Activated CD4-positive, CD25-positive, alpha-beta regulatory T cell treated with anti-CD3 and anti-CD28 coated beads, Interleukin-2, amount 50 U/mL, for 72 hours (primary cell): ENCODE data around the gene SRSF7.
"Not testable (repeated sequence)": the region's sequence is repeated elsewhere in the genome, so short reads cannot be mapped to it uniquely, and the experiment has no call there.

Experiments
- DNase-seq: peaks from one replicate; pipeline ENCODE4 v3.0.0; 2021

SRSF7 gene

DNA sequence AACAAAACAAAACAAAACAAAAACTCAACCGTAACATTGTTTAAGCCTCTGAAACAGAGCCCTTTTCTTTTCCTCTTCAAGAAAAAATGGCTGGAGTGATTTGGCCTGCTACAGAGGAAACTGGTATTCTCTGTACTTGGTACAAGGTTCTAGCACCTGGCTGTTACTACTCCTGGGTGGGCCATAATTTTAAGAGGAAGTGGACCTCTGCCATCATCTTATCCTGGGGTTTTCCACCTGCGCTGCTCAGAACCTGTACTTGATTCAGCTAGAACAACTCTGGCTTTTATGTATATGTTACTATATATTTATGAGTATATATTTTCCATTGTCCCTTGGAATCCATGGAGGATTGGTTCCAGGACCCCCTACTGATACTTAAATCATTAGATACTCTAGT is 22.5 kb downstream of the SRSF7 start:
- DNase-seq, result no peak

DNA sequence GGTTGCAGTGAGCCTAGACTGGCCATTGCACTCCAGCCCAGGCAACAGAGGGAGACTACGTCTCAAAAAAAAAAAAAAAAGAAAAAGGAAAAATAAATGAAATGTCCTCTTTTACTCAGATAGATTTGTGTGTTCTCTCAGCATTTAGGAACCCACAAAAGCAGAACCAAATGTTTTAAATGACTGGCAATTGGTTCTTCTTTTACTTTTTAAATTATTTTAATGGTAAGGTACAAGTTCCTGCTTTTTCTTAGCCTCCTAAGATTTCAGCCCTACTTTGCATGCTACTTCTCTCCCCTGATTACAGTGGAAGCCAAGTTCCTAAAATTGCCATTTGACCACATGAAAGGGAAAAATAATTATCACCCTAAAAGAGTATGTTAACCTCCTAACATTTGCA is 23.5 kb downstream of the SRSF7 start:
- DNase-seq, result no peak

DNA sequence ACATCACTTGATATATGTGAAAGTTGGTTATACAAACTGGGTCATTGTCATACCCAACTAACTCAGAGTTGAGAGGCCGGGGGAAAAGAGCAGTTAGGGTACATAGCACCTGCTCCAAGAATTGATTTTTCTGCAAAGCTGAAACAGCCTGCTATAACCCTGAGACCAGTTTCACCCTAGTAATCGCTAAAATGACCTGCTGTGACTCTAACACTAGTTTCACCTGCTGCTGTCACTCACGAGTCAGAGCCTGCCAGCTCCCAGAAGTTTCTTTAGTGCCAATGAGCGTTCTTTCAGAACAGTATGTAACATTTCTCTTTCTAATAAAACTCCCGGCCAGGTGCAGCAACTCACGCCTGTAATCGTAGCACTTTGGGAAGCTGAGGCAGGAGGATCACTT is 28.0 kb downstream of the SRSF7 start:
- DNase-seq, result no peak

DNA sequence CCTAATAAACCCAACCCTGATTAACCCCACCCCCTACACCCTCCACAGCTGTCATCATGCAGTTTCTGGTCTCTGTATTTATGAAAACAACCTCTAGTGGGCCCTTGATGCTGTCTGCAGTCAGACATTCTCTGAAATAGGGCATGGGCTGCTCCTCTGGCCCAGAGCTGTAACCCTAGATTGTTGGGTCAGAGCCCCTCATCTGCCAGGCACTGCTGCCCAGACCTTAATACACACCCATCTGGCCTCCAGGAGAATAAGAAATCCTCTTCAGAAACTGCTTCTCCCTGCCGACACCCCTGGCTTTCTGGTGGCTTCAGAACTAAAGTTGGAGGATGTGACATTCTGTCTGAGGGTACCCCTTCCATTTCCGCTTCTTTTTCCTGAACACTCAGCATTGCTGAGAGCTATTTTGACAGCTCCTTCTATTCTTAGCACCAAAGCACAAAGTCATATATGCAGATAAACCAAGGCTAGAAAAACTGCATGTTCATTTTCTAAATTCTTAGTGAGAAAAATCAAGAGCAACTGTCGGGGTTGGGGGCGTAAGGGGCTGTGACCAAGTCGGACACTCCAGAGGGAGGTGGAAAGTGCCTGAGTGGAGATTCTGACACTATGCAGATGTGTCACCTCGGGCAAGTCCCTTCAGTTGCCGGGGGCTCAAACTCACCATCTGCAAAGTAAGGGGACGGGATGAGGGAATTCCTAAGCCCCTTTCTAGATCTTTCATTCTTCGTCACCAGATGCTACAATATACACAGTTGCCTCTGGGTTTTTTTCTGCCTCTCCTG is 28.7 kb downstream of the SRSF7 start:
- no peak for DNase-seq

DNA sequence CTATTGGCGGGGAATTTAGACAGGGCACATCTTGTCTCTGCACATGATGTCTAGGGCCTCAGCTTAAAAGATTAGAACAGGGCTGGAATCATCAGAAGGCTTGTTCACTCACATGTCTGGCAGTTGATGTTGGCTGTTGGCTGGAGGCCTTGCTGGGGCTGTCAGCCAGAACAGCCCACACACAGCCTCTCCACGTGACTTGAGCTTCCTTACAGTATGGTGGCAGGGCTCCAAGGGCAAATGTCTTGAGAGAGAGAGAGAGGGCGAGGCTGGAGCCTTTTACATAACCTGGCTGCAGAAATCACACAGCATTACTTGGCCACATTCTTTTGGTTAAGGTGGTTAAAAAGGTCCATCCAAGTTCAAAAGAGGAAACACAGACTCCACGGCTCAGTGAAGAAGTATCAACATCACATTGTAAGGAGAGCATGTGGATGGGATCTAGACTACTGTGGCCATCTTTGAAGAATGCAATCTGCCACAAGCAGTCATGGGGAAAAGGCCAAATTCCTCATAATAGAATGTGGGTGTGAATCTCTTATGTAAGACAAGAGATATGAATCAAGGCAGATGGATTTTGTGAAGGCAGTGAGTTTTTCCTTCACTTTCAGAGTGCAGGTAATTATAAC is 30.4 kb downstream of the SRSF7 start:
- no peak for DNase-seq

DNA sequence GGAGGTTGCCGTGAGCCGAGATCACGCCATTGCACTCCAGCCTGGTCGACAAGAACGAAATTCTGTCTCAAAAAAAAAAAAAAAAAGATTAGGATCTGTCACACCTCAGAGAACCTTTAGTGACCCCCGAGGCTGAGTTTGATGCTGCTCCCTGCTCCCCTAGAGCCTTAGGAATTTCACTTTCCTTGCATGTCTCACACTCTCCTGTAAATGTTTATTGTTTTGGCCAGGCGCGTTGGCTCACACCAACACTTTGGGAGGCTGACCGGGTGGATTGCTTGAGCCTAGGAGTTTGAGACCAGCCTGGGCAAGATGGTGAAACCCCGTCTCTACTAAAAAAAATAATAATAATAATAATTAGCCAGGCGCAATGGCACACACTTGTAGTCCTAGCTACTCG is 31.5 kb downstream of the SRSF7 start:
- DNase-seq, result no peak

DNA sequence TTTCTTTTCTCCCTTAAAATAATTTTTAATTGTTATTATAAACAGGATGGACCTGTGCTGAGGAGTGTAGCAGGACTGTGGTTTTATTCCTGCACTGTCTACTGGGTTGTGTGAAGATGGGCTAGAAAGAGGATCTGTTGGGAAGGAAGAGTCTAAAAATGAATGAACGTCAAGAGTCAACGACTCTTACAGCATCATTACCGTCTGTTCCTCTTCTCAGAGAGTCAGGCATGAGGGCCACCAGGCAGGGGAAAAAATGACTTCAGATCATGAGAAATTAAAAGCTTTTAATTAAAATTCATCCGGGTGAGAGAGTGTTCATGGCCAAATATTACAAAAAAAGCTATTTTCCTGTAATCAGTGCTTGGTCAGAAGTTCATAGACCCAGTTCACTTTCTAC is 32.6 kb downstream of the SRSF7 start:
- no peak for DNase-seq

DNA sequence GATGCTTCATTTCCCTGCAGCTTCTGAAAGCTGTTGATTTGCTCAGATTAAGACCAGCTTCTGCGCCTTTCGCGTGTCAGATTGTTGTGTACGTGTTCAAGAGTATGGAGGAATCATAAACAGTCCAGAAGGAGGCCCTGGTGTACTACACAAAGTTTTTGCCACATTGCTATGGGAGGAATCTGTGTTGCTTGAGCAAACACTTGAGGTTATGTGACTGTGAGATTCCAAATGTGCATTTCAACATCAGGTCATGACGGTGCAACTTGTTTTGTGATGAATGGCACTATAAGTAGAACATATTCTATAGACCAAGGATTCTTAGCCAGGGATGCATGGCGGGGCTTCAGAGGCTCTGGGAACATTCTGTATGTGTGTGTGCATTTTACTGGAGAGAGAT is 35.0 kb downstream of the SRSF7 start:
- DNase-seq, result no peak

DNA sequence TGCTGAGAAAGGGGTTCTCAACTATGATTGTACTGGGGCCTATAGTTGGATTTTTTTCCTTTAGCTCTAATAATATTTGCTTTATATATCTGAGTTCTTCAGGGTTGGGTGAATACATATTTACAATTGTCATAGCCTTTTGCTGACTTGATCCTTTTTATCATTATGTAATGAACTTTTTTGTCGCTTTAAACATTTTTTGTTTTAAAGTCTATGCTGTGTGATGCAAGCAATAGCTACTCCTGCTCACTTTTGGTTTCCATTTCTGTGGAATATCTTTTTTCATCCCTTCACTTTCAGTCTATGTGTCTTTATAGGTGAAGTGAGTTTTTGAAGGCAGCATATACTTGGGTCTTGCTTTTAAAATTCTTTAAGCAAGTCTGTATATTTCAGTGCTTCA is 36.2 kb downstream of the SRSF7 start:
- DNase-seq, result not testable (repeated sequence)

DNA sequence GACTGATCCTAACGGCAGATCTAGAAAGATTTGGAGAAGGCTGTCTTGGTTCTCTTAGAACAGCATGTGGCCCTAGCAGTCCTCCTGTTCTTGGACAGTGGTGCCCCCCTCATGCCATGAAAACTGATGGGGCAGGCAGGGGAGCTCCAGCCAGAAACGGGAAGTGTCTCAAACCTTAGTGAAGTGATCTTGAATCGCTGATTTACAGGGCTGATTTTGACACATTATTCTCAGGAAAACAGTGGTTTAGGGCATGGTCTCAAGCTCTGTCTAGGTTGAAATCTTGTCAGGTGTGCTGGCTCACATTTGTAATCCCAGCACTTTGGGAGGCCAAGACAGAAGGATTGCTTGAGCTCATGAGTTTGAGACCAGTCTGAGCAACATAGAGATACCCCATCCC is 37.8 kb downstream of the SRSF7 start:
- DNase-seq, result no peak

DNA sequence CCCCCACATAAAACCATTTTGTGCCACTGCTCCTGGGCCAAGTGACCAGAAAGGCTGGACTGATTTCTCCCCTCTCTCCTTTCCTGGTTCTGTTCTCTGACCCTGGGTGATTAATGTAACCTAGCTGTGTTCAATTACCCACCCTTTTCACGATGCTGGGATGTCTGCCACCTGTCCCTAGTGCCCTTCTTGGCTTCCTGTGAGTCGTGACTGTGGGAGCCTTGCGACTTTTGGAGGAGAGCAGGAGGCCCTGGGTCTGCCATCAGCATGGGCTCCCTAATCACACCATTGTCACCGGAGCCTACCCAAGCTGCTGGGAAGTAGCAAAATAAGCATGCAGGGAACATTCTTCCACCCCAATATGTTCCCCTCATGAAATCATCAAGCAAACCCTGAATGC is 38.3 kb downstream of the SRSF7 start:
- DNase-seq, result no peak

DNA sequence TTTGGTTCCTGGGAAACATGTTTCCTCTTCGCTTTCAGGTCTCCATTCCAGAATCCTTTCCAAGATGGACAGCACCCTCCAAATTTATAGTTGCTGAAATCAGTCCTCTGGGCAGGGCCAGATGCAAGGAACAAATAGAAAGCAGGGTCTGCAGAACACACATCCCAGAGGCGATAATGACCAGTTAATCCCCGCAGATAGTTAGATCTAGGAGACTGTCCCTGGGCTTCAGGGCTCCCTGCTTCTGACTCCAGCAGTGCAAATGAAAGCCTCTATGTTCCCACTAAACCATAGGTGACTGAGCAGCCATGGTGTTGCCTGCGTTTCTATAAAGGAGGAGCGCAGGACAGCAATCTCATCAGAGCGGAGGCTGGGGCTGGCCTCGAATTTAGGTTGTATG is 38.7 kb downstream of the SRSF7 start:
- no peak for DNase-seq

DNA sequence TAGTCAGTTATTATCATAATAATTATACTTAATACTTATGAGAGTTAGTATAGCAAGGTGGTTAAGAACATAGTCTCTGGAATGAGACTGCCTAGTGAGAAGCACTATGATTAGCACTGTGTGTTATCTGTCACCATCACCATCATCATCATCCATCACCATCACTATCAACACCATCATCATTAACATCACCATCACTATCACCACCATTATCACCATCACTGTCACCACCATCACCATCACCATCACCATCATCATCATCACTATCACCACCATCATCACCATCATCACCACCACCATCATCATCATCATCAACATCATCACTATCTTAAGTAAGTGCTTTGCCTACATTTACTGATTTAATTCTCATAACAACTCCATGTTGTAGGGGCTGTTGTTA is 39.6 kb downstream of the SRSF7 start:
- no peak for DNase-seq

DNA sequence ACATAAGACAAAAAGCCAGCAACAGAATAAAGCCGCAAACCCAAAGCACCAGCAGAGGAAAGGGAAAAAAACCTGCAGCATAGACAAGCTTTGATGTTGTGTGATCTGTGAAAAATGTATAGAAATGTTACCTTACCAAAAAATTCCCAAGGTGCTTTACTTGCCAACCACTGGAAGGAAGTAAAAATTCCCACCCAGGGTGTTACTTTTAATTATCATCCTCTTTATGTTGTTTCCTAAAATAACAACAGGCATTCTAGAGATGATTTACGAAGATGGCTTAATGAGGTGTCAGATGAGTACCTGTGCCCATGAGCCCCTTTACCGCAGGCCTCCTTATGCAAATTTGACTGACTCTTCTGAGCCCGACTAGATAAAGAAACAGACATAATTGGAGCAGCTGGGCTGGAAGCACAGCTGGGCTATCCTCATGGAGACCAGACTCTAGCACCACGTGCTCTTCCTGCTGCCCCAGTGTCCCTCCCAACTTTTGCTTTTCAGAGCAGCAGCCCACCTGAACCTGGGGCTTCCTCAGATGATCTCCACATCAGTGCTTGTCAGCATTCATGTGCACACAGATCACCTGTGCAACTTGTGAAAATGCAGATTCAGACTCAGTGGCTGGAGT is 41.5 kb downstream of the SRSF7 start:
- no peak for DNase-seq

DNA sequence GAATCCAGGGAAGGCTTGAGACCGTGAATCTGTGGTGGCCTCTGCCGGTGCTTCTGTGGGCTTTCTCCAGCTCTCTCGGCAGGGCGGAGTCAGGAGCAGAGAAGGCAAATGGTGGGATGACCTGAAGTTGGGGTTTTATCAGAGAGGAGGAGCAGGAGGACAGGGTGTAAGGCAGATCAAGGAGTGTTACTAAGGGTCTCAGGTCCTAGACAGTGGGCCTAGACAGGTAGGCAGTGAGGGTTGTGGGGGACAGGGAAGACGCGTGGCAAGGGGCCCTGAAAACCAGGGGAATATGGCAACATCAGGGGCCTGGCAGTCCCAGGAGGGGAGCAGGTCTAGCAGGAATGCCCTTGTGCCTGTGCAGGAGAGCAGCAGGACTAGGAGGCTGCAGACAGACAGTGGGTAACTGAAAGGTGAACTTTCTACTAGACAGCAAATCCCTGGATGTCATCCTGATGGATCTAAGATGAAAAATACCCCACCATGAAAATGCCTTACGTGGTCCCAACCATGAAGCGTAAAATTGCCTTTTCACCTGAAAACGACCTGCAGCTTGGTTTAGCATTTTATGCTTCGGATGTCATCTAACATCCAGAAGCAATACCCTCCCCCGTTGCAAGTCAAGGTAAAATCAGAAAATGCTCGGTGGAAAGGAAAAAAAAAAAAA is 42.1 kb downstream of the SRSF7 start:
- no peak for DNase-seq

DNA sequence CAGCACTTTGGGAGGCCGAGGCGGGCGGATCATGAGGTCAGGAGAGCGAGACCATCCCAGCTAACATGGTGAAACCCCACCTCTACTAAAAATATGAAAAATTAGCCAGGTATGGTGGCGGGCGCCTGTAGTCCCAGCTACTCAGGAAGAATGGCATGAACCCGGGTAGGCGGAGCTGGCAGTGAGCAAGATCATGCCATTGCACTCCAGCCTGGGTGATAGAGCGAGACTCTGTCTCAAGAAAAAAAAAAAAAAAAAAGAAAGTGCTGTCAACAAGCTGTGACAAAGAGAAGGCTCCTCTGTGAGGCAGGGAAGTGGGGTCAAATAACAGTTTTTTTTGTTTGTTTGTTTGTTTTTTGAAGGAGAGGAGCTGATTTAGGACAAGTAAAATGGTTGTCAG is 42.7 kb downstream of the SRSF7 start:
- not testable (repeated sequence) for DNase-seq

DNA sequence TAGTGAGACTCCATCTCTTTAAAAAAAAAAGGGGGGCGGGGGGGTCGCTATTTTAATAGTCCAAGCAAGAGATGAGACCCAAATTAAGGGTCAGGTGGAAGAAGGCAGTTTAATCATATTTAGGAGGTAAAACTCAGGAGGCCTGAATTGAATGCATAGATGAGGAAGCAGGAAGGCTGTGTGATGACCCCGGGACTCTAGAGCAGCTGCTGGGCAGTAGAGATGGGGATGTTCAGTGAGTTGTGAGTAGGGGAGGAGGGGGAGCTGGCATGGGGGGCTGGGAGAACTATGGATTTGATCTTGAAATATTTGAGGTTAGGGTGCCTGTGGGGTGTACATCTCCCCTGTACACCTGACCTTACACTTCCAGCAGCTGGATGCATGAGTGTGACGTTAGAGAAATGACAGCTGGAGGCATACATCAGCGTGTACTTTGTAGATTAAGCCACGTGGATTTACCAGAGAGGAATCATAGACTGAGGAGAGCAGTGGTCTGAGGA is 44.3 kb downstream of the SRSF7 start:
- DNase-seq, result no peak

DNA sequence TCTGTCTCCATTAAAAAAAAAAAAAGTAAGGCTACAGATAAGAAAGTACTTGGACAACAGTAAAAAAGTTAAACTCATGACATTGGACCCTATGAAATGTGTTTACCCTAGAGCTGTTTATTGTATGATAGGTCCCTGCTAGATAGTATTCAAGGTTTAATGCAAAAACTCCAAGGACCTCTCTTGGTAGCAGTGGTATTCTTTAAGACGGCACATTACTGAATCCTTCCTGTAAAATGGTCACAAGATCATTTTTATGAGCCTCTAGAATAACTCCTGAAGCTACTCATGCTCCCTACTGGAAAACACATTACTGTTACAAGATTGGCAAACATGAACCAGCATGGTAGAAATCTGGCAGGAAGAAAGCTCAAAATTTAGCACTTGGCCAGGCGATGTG is 46.5 kb downstream of the SRSF7 start:
- no peak for DNase-seq

DNA sequence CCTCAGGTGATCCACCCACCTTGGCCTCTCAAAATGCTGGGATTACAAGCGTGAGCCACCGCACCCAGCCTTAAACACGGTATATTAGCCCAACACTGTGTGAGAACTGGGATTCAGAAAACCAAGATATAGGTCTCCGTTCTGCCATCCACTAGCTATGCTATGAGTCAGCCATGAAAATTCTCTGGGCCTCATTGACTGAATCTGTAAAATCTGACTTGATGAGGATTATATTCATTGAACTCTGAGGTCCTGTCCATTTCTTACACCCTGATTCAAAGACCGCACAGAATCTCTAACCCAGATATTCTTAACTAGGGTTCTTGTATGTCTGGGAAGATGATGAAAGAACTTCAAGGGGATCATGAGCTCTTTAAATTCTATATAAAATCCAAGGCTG is 47.8 kb downstream of the SRSF7 start:
- not testable (repeated sequence) for DNase-seq

DNA sequence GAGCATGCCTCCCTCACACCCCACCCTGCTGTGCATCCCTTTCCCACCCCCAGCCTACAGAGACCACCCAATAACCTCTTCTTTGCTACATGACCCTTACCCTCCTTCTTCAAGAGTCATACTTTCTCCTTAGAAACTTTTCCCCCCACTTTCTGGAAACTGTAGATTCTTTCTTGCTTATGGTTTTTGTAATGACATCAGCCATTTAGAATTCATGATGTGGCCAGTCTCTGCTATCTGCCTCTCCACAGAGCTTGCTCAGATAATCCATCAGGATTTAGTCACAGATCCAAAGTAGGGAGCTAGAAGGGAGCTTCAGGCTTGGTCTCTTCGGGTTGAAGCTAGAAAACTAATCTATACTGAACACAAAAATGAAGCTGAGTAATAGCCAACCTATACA is 48.7 kb downstream of the SRSF7 start:
- DNase-seq, result no peak

DNA sequence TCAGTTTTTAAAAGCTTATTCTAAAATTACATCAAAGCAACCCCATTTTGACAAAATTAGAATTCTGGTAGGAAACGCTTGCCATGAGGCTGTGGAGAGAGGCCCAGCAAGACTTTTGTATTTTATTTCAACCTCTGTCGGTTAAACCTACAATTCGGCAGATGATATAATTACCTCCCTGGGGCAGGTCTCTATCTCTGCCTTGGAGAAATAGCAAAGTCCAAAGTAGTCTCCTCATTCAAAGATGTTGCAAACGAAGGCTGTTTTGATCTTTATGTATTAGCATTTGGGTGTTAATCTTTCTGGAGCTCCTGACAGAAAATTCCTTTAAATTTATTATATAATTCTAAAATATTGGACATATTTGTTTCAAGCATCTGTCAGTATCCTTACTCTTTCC is 49.6 kb downstream of the SRSF7 start:
- no peak for DNase-seq

DNA sequence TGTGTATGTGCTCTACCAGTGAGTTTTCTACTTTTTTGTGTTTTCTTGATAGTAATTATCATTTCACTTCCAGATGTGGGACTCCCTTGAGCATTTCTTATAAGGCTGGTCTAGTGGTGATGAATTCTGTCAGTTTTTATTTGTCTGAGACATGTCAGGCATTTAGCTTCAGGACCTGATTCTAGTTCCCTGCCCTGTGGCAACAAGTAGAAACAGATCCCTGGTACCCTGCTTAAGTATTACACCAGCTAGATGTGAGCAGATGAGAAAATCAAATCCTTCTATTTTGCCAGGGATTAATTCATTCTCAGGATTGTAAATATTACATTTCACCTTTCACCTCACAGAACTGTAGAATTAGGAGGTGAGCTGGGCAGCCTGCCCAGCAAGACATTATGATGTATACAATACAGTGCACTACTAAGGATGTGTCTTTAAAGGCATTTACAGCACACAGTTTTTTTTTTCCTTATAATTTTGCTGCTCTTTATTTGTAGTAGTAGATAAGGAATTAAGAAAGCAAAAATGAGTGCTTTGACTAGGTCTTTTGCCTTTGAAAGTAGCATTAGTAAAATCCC is 50.2 kb downstream of the SRSF7 start:
- no peak for DNase-seq

DNA sequence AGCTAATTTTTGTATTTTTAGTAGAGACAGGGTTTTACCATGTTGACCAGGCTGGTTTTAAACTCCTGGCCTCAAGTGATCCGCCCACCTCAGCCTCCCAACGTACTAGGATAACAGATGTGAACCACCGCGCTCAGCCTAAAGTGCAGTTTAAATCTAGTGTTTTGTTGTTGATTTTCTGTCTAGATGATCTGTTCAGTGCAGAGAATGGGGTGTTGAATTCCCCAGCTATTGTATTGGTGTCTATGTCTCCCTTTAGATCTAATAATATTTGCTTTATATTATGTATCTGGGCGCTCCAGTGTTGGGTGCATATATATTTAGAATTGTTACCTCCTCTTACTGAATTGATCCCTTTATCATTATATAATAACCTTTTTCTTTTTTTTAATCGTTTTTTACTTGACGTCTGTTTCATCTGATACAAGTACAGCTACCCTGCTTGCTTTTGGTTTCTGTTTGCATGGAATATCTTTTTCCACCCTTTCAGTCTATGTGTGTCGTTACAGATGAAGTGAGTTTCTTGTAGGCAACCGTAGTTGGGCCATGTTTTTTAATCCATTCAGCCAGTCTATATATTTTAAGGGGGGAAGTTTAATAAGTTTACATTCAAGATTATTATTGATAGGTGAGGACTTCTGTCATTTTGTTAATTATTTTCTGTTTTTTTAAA is 50.9 kb downstream of the SRSF7 start:
- no peak for DNase-seq
